Measurements from ENCODE around the gene SPATA2L. TPM values are rescaled to one million over a fixed set of nuclear protein-coding genes. Genes with fewer than 3 reads are reported as not detected.

SPATA2L gene
- total RNA-seq, 1 experiment from 2014 or later, result 15.3 TPM

DNA sequence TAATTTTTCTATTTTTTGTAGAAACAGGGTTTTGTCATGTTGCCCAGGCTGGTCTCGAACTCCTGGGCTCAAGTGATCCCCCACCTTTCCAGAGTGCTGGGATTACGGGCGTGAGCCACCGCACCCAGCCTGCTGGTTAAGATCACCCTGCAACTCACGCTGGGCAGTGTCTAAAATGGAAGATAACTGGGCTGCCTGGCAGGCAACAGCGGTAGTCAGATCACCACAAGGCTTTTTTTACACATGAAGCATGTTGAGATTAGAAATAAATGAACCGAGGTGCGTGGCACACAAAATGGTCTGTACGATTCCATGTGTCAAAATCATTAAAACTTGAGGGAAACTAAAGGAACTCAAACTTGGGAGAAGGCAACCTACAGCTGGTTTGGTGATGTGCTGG lies 46.6 kb upstream of the SPATA2L start:
- TF ChIP-seq, protein P1, sequence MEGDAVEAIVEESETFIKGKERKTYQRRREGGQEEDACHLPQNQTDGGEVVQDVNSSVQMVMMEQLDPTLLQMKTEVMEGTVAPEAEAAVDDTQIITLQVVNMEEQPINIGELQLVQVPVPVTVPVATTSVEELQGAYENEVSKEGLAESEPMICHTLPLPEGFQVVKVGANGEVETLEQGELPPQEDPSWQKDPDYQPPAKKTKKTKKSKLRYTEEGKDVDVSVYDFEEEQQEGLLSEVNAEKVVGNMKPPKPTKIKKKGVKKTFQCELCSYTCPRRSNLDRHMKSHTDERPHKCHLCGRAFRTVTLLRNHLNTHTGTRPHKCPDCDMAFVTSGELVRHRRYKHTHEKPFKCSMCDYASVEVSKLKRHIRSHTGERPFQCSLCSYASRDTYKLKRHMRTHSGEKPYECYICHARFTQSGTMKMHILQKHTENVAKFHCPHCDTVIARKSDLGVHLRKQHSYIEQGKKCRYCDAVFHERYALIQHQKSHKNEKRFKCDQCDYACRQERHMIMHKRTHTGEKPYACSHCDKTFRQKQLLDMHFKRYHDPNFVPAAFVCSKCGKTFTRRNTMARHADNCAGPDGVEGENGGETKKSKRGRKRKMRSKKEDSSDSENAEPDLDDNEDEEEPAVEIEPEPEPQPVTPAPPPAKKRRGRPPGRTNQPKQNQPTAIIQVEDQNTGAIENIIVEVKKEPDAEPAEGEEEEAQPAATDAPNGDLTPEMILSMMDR (conservative IDR thresholded peaks at IDR 0.05), result no peak
- TF ChIP-seq EZH2 (IDR thresholded peaks at IDR 0.05; ENCODE audit: low read depth), result no peak
- intact Hi-C loops (cut with micrococcal nuclease; ENCODE audit: unreplicated experiment), result no loop called here
- Histone ChIP-seq H3K27me3 (ENCODE audit: insufficient read depth, low read depth) (no peaks in the 10 kb centered on the region), H2AFZ (no peak overlapping the region), H3F3A (ENCODE audit: insufficient read depth, low read depth) (peaks cover 9% of the 10 kb centered on the region; the same call in 1 of the 2 replicates), H3K9me2 (ENCODE audit: insufficient read depth) (no peaks in the 10 kb centered on the region), H3K9me3 (ENCODE audit: insufficient read depth, low read depth) (no peaks in the 10 kb centered on the region), H3K4me3 (no peak overlapping the region), H4K20me1 (ENCODE audit: insufficient read depth) (no peaks in the 10 kb centered on the region), H3K4me2 (no peak overlapping the region), H3K4me1 (replicated peaks; ENCODE audit: insufficient read depth) (no peaks in the 10 kb centered on the region), H3K79me2 (ENCODE audit: low read depth) (no peaks in the 10 kb centered on the region), H3K36me3 (ENCODE audit: low read depth) (no peaks in the 10 kb centered on the region), H3K27ac (no peak overlapping the region)
- DNase-seq, result no peak
- ChIA-PET CTCF (interaction anchor here (0.6 kb wide), 1 partner anchor 53 kb away, joined by 3 read pairs; no protein-coding TSS in a partner anchor), POLR2A (ENCODE audit: unreplicated experiment) (no interaction called here)
- no TSS peak for BruUV-seq (replicated peaks)

DNA sequence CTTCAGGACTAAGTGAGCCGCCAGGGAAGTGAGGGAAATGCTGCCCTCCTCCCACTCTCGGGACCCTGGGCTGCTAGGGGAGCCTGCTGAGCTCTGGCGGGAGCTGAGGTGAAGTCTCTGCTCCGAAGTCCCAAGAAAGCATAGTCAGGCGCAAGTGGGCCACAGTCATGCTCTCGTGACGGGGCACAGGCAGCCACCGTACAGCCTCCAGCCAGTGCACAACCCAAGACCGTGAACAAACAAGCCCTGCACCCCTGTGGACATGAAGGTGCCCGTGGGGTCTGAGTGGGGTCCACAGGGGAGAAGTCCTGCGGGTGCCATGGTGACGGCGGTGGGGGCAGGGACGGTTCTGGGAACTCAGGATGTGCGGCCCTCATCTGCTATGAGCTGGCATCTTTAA lies 44.5 kb upstream of the SPATA2L start:
- Histone ChIP-seq H3K4me1 (replicated peaks; ENCODE audit: insufficient read depth) (no peaks in the 10 kb centered on the region), H2AFZ (no peak overlapping the region), H3K9me3 (ENCODE audit: insufficient read depth, low read depth) (no peaks in the 10 kb centered on the region), H3K4me3 (no peak overlapping the region), H3F3A (ENCODE audit: insufficient read depth, low read depth) (peaks cover 12% of the 10 kb centered on the region; the same call in 1 of the 2 replicates), H3K27me3 (ENCODE audit: insufficient read depth, low read depth) (no peaks in the 10 kb centered on the region), H3K9me2 (ENCODE audit: insufficient read depth) (no peaks in the 10 kb centered on the region), H3K36me3 (ENCODE audit: low read depth) (no peaks in the 10 kb centered on the region), H4K20me1 (ENCODE audit: insufficient read depth) (no peaks in the 10 kb centered on the region), H3K79me2 (ENCODE audit: low read depth) (no peaks in the 10 kb centered on the region), H3K27ac (no peak overlapping the region), H3K4me2 (no peak overlapping the region)
- POLR2A ChIA-PET (ENCODE audit: unreplicated experiment), result interaction anchor here (0.7 kb wide), 1 partner anchor 40 kb away, joined by 4 read pairs; no protein-coding TSS in a partner anchor
- TF ChIP-seq, protein P1 (conservative IDR thresholded peaks at IDR 0.05), result no peak
- no peak for TF ChIP-seq EZH2 (IDR thresholded peaks at IDR 0.05; ENCODE audit: low read depth)
- CTCF ChIA-PET, result no interaction called here
- BruUV-seq (replicated peaks), result no TSS peak
- no peak for DNase-seq
- intact Hi-C loops (cut with micrococcal nuclease; ENCODE audit: unreplicated experiment), result no loop called here

DNA sequence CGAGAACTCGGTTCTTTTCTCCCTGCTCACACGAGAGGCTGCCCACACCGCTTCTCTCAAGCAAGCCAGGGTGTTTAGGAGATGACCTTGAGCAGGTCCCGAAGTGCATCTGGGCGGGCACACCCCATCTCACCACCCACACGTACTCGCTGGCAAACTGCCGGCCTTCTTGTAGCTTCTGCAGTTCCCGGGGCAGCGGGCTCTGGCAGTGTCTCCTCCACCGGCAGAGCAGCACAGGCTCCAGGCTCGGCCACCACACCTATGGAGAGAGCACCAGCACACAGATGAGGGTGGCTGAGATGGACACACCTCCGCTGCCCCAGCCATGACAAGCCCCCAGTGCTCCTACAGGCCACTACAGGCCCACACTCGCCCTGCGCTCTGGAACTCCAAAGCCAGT lies 43.3 kb upstream of the SPATA2L start:
- no peaks in the 10 kb centered on the region for H4K20me1 ChIP-seq (ENCODE audit: insufficient read depth)
- no TSS peak for BruUV-seq (replicated peaks)
- intact Hi-C loops (cut with micrococcal nuclease; ENCODE audit: unreplicated experiment), result no loop called here
- TF ChIP-seq, protein P1 (conservative IDR thresholded peaks at IDR 0.05), result no peak
- no peak for TF ChIP-seq EZH2 (IDR thresholded peaks at IDR 0.05; ENCODE audit: low read depth)
- no peak for DNase-seq
- H3K4me2 ChIP-seq, result no peak overlapping the region
- ChIA-PET CTCF (no interaction called here), POLR2A (ENCODE audit: unreplicated experiment) (no interaction called here)
- no peaks in the 10 kb centered on the region for H3K27me3 ChIP-seq (ENCODE audit: insufficient read depth, low read depth)
- H3K27ac ChIP-seq, result no peak overlapping the region
- no peaks in the 10 kb centered on the region for H3K9me3 ChIP-seq (ENCODE audit: insufficient read depth, low read depth)
- no peaks in the 10 kb centered on the region for H3K4me1 ChIP-seq (replicated peaks; ENCODE audit: insufficient read depth)
- no peaks in the 10 kb centered on the region for H3K36me3 ChIP-seq (ENCODE audit: low read depth)
- H2AFZ ChIP-seq, result no peak overlapping the region
- no peaks in the 10 kb centered on the region for H3K79me2 ChIP-seq (ENCODE audit: low read depth)
- no peaks in the 10 kb centered on the region for H3K9me2 ChIP-seq (ENCODE audit: insufficient read depth)
- H3F3A ChIP-seq (ENCODE audit: insufficient read depth, low read depth), result peaks cover 21% of the 10 kb centered on the region
- H3K4me3 ChIP-seq, result no peak overlapping the region
